Measurements from ENCODE around the gene YTHDC2.

Gene YTHDC2

DNA sequence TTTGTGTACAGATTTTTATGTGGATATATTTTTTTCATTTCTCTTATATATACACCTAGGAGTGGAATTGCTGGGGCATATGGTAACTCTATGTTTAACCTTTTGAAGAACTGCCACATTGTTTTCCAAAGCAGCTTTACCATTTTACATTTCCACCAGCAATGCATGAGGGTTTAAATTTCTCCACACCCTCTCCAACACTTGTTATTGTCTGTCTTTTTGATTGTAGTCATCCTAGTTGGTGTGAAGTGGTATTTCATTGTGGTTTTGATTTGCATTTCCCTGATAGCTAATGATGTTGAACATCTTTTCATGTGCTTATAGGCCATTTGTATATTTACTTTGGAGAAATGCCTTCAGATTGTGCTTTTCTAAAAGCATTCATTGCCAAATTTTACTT, 39.1 kb downstream of the YTHDC2 start:
- H3K27me3 Mint-ChIP-seq (ENCODE audit: low read depth): no peaks in the 10 kb centered on the region
- H3K27ac Mint-ChIP-seq: no peak overlapping the region
- TF ChIP-seq, protein P1, sequence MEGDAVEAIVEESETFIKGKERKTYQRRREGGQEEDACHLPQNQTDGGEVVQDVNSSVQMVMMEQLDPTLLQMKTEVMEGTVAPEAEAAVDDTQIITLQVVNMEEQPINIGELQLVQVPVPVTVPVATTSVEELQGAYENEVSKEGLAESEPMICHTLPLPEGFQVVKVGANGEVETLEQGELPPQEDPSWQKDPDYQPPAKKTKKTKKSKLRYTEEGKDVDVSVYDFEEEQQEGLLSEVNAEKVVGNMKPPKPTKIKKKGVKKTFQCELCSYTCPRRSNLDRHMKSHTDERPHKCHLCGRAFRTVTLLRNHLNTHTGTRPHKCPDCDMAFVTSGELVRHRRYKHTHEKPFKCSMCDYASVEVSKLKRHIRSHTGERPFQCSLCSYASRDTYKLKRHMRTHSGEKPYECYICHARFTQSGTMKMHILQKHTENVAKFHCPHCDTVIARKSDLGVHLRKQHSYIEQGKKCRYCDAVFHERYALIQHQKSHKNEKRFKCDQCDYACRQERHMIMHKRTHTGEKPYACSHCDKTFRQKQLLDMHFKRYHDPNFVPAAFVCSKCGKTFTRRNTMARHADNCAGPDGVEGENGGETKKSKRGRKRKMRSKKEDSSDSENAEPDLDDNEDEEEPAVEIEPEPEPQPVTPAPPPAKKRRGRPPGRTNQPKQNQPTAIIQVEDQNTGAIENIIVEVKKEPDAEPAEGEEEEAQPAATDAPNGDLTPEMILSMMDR (IDR thresholded peaks at IDR 0.05; ENCODE audit: unreplicated experiment in 3 of 3): no peak
- H3K4me3 Mint-ChIP-seq: no peak overlapping the region
- H3K36me3 Mint-ChIP-seq (ENCODE audit: low read depth): peaks cover 61% of the 10 kb centered on the region
- no peaks in the 10 kb centered on the region for H3K4me1 Mint-ChIP-seq
- H3K9me3 Mint-ChIP-seq: no peaks in the 10 kb centered on the region

- Mint-ChIP-seq H3K4me3 (no peak overlapping the region), H3K9me3 (no peaks in the 10 kb centered on the region), H3K36me3 (ENCODE audit: low read depth) (peaks cover 71% of the 10 kb centered on the region), H3K4me1 (no peaks in the 10 kb centered on the region), H3K27ac (no peak overlapping the region), H3K27me3 (ENCODE audit: low read depth) (no peaks in the 10 kb centered on the region)
- TF ChIP-seq, protein P1 (IDR thresholded peaks at IDR 0.05; ENCODE audit: unreplicated experiment in 3 of 3): no peak
These were observed 49.4 kb downstream of the YTHDC2 start for GRCh38 chr5:113562828-113563400.

- no peaks in the 10 kb centered on the region for H3K4me1 Mint-ChIP-seq
- no peak overlapping the region for H3K27ac Mint-ChIP-seq
- peaks cover 46% of the 10 kb centered on the region for H3K9me3 Mint-ChIP-seq
- peaks cover 87% of the 10 kb centered on the region for H3K36me3 Mint-ChIP-seq (ENCODE audit: low read depth)
- no peak overlapping the region for H3K4me3 Mint-ChIP-seq
- TF ChIP-seq, protein P1 (IDR thresholded peaks at IDR 0.05; ENCODE audit: unreplicated experiment in 3 of 3): no peak
- no peaks in the 10 kb centered on the region for H3K27me3 Mint-ChIP-seq (ENCODE audit: low read depth)
These were observed 55.9 kb downstream of the YTHDC2 start for GRCh38 chr5:113569396-113569795.

DNA sequence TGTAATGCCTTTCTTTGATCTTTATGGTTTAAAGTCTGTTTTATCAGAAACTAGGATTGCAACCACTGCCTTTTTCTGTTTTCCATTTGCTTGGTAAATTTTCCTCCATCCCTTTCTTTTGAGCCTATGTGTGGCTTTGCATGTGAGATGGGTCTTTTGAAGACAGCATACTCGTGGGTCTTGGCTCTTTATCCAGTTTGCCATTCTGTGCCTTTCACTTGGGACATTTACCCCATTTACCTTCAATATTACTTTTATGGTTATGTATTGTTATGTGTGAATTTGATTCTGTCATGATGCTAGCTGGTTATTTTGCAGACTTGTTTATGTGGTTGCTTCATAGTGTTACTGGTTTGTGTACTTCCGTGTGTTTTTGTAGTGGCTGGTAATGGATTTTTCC, 59.2 kb downstream of the YTHDC2 start:
- TF ChIP-seq, protein P1 (IDR thresholded peaks at IDR 0.05; ENCODE audit: unreplicated experiment in 3 of 3): no peak
- H3K27me3 Mint-ChIP-seq (ENCODE audit: low read depth): no peaks in the 10 kb centered on the region
- no peak overlapping the region for H3K27ac Mint-ChIP-seq
- H3K36me3 Mint-ChIP-seq (ENCODE audit: low read depth): peaks cover 79% of the 10 kb centered on the region
- no peaks in the 10 kb centered on the region for H3K4me1 Mint-ChIP-seq
- no peak overlapping the region for H3K4me3 Mint-ChIP-seq
- H3K9me3 Mint-ChIP-seq: peaks cover 46% of the 10 kb centered on the region

DNA sequence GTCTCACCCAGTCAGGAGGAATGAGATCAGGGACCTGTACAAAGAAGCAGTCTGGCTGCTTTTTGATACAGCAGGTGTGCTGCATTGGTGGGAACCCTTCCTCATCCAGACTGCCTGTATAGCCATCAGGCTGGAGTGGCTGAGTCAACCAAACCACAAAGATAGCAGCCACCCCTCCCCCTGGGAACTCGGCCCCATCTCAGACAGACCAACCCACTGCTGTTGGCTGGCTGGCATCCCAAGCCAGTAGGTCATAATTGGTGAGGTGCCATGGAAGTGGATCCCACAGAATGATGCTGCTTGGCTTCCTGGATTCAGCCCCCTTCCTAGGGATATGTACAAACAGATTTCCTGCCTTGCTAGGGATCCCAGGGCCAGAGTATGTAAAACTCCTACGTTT, 60.9 kb downstream of the YTHDC2 start:
- no peaks in the 10 kb centered on the region for H3K27me3 Mint-ChIP-seq (ENCODE audit: low read depth)
- H3K4me1 Mint-ChIP-seq: no peaks in the 10 kb centered on the region
- H3K27ac Mint-ChIP-seq: no peak overlapping the region
- H3K9me3 Mint-ChIP-seq: peaks cover 36% of the 10 kb centered on the region
- no peak overlapping the region for H3K4me3 Mint-ChIP-seq
- H3K36me3 Mint-ChIP-seq (ENCODE audit: low read depth): peaks cover 68% of the 10 kb centered on the region
- TF ChIP-seq, protein P1 (IDR thresholded peaks at IDR 0.05; ENCODE audit: unreplicated experiment in 3 of 3): no peak

DNA sequence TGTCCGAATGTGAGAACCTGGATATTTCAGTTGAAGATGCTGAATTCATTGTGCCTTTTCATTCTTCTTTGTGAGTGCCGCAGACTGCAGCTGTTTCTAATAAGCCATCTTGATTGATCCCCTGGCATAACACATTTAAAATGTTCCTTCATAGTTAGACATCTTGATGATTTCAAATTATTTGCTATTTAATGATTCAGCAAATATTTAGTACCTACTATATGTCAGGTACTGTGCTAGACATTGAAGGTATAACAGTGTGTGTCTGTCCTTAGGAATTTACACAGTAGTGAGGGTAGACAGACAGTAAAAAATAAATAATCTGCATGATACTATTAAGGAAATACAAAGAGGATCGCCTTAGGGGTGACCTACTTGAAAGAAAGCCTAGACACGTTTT, 61.6 kb downstream of the YTHDC2 start:
- H3K36me3 Mint-ChIP-seq (ENCODE audit: low read depth): peaks cover 63% of the 10 kb centered on the region
- TF ChIP-seq, protein P1 (IDR thresholded peaks at IDR 0.05; ENCODE audit: unreplicated experiment in 3 of 3): no peak
- H3K4me3 Mint-ChIP-seq: no peak overlapping the region
- peaks cover 32% of the 10 kb centered on the region for H3K9me3 Mint-ChIP-seq
- H3K4me1 Mint-ChIP-seq: no peaks in the 10 kb centered on the region
- H3K27me3 Mint-ChIP-seq (ENCODE audit: low read depth): no peaks in the 10 kb centered on the region
- no peak overlapping the region for H3K27ac Mint-ChIP-seq

All from nephron (organoid).